Head of caudate nucleus (tissue), 42 donors: ENCODE data around the gene POTEG.
A peak's percentile ranks its signal among the peaks of the same experiment; 100 is the strongest.
"Not testable (repeated sequence)": the region's sequence is repeated elsewhere in the genome, so short reads cannot be mapped to it uniquely, and the experiment has no call there.

Experiments used
- DNase-seq, 42 donors: peaks; one replicate each; pipeline versions ENCODE4 v3.0.0 to v3.0.0-alpha.2; 2020 to 2021; ENCODE audit warnings: mixed read lengths in 7 of 42
- intact Hi-C: fragments of 100-400 bp; cut with DNase I; formaldehyde crosslinking; loops from one replicate; pipeline ENCODE4 v1.15.0; 2022

POTEG gene

DNA sequence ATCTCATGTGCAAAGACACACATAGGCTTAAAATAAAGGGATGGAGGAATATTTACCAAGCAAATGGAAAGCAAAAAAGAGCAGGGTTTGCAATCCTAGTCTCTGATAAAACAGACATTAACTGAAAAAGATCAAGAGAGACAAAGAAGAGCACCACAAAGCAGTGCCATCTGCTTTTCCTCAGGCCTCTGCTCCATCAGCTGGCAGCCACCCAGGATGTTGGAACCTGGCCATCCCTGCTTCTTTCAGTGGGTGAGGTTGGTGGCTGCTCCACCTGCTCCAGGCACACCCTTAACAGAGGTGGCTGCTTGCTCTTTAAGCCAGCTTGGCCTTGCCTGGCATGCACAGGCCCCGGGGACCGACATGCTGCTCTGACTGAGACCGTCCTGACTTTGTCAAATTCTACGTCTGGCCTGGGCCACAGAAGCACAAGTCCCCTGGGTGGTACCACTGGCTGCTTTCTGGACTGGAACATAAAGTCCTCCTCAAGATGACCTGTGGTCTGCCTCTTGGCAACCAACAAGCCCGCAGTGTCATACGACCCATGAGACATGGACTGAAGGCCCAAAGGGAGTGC, 51.0 kb downstream of the POTEG start:
- DNase-seq, result peak in 3 of 42 donors; percentile 16 to 48 (median 18)
- intact Hi-C loops, result not testable (repeated sequence)

- intact Hi-C loops, result not testable (repeated sequence)
- peak in 3 of 42 donors; percentile 8 to 13 (median 12) for DNase-seq
These were observed 54.0 kb downstream of the POTEG start for GRCh38 chr14:19380137-19380536.

DNA sequence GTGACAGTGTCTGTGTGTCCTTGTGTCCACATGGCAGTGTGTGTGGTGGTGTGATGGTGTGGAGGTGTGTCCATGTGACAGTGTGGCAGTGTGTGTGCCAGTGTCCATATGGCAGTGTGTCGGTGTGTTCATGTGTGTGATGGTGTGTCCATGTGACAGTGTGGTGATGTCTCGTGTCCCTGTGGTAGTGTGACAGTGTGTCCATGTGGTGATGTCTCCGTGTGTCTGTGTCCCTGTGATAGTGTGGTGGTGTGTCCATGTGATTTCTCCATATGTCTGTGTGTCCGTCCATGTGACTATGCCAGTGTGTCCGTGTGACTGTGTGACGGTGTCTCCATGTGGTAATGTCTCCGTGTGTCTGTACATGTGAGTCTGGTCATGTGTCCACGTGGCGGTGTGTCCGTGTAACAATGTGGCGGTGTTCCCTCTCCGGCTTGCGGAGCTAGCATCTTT, 59.7 kb downstream of the POTEG start:
- peak in 4 of 42 donors; percentile 8 to 14 (median 9) for DNase-seq
- intact Hi-C loops, result not testable (repeated sequence)

DNA sequence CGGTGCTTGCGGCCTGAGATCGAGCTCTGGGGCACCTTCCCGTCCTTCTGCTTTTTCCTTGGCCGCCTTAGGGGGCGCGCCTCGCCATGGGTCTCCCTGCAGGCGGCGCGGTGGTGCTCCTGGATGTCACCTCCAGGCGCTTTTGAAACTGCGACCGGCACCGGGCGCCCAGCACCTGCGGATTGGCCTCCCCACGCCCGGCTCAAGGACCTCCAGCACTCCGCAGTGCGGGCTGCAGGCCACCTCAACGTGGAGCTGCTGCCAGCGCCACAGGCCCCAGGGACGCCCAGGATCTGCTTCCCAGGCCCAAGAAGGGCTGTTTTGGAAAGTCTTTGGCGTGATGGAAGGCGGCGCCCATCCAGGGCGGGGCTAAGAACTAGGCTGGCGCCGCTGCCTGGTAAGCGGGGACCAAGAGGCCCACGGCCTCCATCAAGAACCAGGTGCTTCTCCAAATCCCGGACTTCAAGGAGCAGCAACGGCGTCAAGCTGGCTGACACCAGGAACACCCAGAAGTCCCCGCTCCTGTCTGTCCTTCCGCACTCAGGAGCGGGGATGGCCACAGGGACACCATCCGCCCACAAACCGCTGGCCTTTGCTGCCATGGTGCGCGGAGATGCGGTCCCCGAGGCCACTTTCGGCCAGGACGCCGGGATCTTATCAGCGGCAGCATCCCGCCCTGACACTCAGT, 61.2 kb downstream of the POTEG start:
- intact Hi-C loops, result not testable (repeated sequence)
- DNase-seq, result peak in 10 of 42 donors; percentile 7 to 47 (median 16)

GRCh38 chr14:19371767-19372166, 62.4 kb downstream of the POTEG start:
- DNase-seq, result peak in 1 of 42 donors; percentile 11
- intact Hi-C loops, result not testable (repeated sequence)

DNA sequence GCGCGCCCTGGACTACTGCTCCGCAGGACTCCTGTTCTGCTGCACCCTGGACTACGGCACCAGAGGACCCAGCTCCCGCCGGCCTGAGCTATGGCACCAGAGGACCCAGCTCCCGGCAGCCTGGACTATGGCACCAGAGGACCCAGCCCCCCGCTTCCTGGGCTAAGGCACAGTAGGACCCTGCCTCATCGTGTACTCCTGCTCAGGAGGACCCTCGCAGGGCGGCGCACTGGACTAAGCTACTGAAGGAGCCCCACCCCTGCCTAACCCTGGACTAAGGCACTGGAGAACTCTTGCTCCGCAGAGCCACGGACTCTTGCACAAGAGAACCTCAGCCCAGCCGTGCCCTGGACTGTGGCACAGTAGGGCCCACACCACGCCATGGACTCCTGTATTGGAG, 71.3 kb downstream of the POTEG start:
- DNase-seq, intact Hi-C loops: not testable (repeated sequence)

DNA sequence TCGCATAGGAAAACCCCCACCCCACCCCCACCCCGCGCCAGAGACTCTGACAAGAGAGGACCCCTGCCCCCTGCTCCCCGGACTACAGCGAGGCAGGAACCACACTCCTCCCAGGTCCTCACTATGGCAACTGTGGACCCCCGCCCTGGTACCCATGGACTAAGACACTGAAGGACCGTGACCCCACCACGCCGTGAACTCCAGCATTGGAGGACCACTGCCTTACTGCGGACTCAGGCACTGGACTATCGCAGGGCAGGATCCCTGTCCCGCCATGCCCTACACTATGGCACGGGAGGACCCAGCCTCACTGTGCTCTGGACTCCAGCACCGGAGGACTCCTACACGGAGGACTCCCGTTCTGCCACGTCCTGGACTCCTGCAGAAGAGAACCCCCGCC, 71.8 kb downstream of the POTEG start:
- intact Hi-C loops, result not testable (repeated sequence)

DNA sequence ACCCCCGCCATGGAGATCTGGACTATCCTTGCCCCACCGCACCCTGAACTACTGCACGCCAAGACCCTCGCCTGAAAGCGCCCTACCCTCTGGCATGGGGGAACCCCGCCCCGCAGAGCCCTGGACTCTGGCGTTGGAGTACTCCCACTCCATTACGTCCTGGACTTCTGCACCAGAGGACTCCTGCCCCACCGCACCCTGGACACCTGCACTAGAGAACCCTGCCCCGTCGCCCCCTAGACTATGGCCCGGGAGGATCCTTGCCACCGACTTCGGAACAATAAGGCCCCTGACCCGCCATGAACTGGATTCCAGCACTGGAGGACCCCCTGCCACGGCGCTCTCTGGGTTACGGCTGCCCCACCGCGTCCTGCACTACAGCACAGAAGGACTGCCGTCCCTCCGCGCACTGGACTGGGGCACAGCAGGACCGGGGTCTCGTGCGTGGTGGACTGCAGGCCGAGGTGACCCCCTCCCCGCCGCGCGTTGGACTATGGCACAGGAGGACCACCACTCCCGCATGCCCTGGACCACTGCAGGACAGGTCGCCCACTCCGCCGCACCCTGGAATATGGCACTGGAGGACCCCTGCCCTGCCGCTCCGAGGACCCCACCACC, 72.4 kb downstream of the POTEG start:
- intact Hi-C loops, DNase-seq: not testable (repeated sequence)

More for the DNA sequence above, 71.8 kb downstream of the POTEG start:
- DNase-seq, result not testable (repeated sequence)

GRCh38 chr14:19360937-19361635, 73.1 kb downstream of the POTEG start:
- intact Hi-C loops, result not testable (repeated sequence)

More at GRCh38 chr14:19360937-19361635, 73.1 kb downstream of the POTEG start:
- DNase-seq, result peak in 1 of 42 donors; percentile 34
